CD4-positive, alpha-beta T cell treated with Interferon alpha-2 for 1 hour (primary cell): ENCODE results near the gene PLD4.
"Not testable (repeated sequence)": the region's sequence is repeated elsewhere in the genome, so short reads cannot be mapped to it uniquely, and the experiment has no call there.

Source experiments
- DNase-seq, 2 donors: peaks; one replicate each; pipeline ENCODE4 v3.0.0-alpha.2; 2020 to 2022

PLD4 gene

DNA sequence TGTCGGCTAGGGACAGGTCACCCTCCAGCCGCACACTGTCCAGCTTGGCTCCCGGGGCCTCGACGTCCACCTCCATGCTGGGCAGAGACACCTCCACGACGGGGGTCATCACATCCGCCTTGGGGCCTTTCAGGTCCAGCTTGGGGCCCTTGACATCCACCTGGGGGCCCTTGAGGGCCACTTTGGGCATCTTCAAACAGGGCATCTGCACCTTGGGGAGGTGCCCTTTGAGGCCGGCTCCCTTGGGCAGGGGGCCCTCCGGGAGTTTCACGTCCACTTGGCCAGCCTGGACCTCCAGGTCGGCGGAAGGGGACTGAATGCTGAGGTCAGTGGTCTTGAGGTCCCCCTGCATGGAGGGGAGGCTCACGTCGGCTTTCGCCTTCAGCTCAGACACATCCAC, 17.9 kb downstream of the PLD4 start:
- DNase-seq = no peak

DNA sequence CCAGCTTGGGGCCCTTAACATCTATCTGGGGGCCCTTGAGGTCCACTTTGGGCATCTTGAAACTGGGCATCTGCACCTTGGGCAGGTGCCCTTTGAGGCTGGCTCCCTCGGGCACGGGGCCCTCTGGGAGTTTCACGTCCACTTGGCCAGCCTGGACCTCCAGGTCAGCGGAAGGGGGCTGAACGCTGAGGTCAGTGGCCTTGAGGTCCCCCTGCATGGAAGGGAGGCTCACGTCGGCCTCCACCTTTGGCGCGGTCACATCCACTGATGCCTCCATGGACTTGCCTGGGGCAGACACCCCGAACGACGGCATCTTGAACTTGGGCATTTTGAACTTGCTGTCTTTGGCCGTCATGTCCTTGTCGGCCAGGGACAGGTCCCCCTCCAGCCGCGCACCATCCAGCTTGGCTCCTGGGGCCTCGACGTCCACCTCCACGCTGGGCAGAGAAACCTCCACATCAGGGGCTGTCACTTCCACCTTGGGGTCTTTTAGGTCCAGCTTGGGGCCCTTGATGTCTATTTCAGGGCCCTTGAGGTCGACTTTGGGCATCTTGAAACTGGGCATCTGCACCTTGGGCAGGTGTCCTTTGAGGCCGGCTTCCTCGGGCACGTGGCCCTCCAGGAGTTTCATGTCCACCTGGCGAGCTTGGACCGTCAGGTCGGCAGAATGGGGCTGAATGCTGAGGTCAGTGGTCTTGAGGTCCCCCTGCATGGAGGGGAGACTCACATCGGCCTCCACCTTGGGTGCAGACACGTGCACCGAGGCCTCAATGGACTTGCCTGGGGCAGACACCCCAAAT, 18.7 kb downstream of the PLD4 start:
- DNase-seq = not testable (repeated sequence)

DNA sequence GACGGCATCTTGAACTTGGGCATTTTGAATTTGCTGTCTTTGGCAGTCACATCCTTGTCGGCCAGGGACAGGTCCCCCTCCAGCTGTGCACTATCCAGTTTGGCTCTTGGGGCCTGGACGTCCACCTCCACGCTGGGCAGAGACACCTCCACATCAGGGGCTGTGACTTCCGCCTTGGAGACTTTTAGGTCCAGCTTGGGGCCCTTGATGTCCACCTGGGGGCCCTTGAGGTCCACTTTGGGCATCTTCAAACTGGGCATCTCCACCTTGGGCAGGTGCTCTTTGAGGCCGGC, 19.3 kb downstream of the PLD4 start:
- DNase-seq = not testable (repeated sequence)

DNA sequence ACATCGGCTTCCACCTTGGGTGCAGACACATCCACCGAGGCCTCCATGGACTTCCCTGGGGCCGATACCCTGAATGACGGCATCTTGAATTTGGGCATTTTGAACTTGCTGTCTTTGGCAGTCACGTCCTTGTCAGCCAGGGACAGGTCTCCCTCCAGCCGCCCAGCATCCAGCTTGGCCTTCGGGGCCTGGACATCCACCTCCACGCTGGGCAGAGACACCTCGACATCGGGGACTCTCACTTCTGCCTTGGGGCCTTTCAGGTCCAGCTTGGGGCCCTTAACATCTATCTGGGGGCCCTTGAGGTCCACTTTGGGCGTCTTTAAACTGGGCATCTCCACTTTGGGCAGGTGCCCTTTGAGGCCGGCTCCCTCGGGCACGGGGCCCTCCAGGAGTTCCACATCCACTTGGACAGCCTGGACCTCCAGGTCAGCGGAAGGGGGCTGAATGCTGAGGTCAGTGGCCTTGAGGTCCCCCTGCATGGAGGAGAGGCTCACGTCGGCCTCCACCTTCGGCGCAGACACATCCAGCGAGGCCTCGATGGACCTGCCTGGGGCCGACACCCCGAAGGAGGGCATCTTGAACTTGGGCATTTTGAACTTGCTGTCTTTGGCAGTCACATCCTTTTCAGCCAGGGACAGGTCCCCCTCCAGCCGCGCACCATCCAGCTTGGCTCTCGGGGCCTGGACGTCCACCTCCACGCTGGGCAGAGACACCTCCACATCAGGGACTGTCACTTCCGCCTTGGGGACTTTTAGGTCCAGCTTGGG, 19.9 kb downstream of the PLD4 start:
- not testable (repeated sequence) for DNase-seq

DNA sequence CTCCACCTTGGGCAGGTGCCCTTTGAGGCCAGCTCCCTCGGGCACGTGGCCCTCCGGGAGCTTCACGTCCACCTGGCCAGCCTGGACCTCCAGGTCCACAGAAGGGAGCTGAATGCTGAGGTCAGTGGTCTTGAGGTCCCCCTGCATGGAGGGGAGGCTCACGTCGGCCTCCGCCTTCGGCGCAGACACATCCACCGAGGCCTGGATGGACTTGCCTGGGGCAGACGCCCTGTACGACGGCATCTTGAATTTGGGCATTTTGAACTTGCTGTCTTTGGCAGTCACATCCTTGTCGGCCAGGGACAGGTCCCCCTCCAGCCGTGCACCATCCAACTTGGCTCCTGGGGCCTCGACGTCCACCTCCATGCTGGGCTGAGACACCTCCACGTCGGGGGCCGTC, 20.6 kb downstream of the PLD4 start:
- not testable (repeated sequence) for DNase-seq

DNA sequence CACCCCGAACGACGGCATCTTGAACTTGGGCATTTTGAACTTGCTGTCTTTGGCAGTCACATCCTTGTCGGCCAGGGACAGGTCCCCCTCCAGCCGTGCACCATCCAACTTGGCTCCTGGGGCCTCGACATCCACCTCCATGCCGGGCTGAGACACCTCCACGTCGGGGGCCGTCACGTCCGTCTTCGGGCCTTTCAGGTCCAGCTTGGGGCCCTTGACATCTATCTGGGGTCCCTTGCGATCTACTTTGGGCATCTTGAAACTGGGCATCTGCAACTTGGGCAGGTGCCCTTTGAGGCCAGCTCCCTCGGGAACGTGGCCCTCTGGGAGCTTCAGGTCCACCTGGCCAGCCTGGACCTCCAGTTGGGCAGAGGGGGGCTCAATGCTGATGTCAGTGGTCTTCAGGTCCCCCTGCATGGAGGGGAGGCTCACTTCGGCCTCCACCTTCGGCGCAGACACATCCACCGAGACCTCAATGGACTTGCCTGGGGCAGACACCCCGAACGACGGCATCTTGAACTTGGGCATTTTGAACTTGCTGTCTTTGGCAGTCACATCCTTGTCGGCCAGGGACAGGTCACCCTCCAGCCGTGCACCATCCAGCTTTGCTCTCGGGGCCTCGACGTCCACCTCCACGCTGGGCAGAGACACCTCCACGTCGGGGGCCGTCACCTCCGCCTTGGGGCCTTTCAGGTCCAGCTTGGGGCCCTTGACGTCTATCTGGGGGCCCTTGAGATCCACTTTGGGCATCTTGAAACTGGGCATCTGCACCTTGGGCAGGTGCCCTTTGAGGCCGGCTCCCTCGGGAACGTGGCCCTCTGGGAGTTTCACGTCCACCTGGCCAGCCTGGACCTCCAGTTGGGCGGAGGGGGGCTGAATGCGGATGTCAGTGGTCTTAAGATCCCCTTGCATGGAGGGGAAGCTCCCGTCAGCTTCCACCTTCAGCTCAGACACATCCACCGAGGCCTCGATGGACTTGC, 21.6 kb downstream of the PLD4 start:
- not testable (repeated sequence) for DNase-seq

DNA sequence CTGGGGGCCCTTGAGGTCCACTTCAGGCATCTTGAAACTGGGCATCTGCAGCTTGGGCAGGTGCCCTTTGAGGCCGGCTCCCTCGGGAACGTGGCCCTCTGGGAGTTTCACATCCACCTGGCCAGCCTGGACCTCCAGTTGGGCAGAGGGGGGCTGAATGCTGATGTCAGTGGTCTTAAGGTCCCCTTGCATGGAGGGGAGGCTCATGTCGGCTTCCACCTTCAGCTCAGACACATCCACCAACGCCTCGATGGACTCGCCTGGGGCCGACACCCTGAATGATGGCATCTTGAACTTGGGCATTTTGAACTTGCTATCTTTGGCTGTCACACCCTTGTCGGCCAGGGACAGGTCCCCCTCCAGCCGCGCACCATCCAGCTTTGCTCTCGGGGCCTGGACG, 22.5 kb downstream of the PLD4 start:
- not testable (repeated sequence) for DNase-seq

DNA sequence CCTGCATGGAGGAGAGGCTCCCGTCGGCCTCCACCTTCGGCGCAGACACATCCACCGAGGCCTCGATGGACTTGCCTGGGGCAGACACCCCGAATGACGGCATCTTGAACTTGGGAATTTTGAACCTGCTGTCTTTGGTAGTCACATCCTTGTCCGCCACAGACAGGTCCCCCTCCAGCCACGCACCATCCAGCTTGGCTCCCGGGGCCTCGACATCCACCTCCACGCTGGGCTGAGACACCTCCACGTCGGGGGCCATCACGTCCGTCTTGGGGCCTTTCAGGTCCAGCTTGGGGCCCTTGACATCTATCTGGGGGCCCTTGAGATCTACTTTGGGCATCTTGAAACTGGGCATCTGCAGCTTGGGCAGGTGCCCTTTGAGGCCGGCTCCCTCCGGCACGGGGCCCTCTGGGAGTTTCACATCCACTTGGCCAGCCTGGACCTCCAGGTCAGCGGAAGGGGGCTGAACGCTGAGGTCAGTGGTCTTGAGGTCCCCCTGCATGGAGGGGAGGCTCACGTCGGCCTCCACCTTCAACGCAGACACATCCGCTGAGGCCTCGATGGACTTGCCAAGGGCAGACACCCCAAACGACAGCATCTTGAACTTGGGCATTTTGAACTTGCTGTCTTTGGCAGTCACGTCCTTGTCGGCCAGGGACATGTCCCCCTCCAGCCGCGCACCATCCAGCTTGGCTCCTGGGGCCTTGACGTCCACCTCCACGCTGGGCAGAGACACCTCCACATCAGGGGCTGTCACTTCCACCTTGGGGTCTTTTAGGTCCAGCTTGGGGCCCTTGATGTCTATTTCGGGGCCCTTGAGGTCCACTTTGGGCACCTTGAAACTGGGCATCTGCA, 23.4 kb downstream of the PLD4 start:
- DNase-seq = not testable (repeated sequence)

DNA sequence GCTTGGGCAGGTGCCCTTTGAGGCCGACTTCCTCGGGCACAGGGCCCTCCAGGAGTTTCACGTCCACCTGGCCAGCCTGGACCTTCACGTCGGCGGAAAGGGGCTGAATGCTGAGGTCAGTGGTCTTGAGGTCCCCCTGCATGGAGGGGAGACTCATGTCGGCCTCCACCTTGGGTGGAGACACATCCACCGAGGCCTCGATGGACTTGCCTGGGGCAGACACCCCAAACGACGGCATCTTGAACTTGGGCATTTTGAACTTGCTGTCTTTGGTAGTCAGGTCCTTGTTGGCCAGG, 24.0 kb downstream of the PLD4 start:
- DNase-seq = no peak

DNA sequence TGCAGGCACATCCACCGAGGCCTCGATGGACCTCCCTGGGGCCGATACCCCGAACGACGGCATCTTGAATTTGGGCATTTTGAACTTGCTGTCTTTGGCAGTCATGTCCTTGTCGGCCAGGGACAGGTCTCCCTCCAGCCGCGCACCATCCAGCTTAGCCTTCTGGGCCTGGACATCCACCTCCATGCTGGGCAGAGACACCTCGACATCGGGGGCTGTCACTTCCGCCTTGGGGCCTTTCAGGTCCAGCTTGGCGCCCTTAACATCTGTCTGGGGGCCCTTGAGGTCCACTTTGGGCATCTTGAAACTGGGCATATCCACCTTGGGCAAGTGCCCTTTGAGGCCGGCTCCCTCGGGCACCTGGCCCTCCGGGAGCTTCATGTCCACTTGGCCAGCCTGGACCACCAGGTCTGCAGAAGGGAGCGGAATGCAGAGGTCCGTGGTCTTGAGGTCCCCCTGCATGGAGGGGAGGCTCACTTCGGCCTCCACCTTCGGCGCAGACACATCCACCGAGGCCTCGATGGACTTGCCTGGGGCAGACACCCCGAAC, 24.8 kb downstream of the PLD4 start:
- not testable (repeated sequence) for DNase-seq

DNA sequence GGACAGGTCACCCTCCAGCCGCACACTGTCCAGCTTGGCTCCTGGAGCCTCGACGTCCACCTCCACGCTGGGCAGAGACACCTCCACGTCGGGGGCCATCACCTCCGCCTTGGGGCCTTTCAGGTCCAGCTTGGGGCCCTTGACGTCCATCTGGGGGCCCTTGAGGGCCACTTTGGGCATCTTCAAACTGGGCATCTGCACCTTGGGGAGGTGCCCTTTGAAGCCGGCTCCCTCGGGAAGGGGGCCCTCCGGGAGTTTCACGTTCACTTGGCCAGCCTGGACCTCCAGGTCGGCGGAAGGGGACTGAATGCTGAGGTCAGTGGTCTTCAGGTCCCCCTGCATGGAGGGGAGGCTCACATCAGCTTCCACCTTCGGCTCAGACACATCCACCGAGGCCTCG, 25.3 kb downstream of the PLD4 start:
- no peak for DNase-seq

DNA sequence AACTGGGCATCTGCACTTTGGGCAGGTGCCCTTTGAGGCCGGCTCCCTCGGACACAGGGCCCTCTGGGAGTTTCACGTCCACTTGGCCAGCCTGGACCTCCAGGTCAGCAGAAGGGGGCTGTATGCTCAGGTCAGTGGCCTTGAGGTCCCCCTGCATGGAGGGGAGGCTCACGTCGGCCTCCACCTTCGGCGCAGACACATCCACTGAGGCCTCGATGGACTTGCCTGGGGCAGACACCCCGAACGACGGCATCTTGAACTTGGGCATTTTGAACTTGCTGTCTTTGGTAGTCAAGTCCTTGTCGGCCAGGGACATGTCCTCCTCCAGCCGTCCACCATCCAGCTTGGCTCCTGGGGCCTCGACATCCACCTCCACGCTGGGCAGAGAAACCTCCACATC, 26.0 kb downstream of the PLD4 start:
- not testable (repeated sequence) for DNase-seq

DNA sequence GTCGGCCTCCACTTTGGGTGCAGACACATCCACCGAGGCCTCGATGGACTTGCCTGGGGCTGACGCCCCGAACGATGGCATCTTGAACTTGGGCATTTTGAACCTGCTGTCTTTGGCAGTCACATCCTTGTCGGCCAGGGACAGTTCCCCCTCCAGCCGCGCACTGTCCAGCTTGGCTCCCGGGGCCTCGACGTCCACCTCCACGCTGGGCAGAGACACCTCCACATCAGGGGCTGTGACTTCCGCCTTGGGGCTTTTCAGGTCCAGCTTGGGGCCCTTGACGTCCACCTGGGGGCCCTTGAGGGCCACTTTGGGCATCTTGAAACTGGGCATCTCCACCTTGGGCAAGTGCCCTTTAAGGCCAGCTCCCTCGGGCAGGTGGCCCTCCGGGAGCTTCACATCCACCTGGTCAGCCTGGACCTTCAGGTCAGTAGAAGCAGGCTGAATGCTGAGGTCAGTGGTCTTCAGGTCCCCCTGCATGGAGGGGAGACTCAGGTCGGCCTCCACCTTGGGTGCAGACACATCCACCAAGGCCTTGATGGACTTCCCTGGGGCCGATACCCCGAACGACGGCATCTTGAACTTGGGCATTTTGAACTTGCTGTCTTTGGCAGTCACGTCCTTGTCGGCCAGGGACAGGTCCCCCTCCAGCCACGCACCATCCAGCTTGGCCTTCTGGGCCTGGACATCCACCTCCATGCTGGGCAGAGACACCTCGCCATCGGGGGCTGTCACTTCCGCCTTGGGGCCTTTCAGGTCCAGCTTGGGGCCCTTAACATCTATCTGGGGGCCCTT, 27.4 kb downstream of the PLD4 start:
- DNase-seq = not testable (repeated sequence)

DNA sequence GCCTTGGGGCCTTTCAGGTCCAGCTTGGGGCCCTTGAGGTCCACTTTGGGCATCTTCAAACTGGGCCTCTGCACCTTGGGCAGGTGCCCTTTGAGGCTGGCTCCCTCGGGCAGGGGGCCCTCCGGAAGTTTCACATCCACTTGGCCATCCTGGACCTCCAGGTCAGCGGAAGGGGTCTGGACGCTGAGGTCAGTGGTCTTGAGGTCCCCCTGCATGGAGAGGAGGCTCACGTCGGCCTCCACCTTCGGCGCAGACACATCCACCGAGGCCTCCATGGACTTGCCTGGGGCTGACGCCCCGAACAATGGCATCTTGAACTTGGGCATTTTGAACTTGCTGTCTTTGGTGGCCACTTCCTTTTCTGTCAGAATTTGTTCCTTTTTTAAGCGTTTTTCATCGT, 28.4 kb downstream of the PLD4 start:
- no peak for DNase-seq

DNA sequence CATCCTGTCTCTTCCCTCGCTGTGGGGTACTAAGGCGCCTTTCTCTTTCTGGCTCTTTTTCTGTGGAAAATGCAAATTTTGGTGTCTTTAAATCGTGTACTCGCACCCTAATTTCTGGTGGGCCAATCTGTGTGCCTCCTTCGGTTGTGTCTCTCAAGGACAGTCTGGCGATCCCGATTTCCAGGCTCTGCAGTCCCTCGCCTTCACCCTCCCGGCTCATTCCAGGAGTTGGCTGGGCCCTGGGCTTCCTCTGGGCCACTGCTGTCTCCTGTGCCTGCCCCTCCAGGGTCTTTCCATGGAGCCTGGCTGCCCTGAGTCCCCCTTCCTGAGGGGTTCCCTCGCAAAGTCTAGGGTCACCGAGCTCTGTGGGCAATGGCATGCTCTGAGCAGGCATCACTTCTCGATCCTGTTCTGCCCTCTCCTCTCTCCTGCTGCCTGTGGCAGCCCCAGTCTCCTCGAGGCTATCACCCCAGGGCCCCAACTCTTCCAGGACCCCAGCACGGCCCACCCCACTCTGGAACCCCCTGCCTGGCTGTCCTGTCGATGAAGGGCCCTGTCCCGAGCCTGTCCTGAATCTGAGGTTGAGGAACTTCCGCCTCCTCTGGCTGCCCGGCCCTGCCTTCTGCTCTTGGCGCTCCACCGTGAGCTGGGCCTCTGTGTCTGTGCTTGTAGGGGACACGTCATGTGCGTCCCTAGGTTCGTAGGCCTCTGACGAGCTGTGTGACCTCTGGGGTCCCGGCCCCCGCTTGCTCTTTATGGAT, 29.4 kb downstream of the PLD4 start:
- no peak for DNase-seq

DNA sequence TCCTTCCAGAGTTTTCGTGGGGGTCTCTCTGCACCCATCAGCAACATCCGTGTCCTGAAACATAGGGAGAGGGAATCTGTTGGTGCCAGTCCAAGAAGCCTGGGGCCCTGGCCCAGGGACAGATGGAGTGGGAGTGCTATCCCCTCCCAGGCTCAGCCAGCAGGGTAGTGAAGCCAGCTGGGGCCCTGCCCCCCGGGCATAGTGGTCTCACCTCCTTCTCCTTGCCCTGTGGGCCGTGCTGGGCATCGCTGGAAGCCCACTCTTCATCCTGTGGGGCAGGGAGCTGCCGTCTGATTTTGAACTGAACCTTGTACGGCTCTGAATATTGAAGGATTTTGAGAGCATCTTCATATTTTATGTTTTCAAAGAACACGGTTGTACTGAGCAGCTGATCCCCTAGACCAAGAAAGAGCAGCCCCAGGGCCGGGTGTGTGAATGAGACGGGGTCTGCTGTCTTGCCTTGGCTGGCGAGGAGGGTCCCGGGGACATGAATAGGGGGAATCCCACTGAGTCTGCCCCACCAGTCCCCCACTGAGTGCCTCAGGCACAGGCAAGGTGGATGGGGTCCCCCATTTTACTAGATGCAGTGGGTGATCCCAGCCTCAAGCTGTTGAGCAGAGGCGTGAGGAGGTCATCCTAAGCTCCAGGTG, 30.2 kb downstream of the PLD4 start:
- DNase-seq = no peak

DNA sequence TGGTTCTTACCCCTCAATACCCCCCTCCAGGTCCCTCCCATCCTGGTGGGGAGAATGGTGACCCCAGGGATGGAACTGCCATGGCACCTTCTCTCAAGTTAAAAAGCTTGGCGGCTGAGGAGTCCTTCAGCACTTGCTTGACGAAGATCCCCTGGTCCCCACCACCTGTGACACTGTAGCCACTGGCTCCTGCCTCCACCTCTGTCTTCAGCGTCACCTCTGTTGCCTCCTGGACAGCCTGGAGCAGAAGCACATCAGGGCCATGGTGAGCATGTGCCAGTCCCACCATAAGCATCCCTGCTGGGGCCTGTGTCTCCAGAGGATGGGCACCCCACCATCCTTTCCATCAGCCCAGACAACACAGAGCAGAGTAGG, 30.7 kb downstream of the PLD4 start:
- DNase-seq = no peak

DNA sequence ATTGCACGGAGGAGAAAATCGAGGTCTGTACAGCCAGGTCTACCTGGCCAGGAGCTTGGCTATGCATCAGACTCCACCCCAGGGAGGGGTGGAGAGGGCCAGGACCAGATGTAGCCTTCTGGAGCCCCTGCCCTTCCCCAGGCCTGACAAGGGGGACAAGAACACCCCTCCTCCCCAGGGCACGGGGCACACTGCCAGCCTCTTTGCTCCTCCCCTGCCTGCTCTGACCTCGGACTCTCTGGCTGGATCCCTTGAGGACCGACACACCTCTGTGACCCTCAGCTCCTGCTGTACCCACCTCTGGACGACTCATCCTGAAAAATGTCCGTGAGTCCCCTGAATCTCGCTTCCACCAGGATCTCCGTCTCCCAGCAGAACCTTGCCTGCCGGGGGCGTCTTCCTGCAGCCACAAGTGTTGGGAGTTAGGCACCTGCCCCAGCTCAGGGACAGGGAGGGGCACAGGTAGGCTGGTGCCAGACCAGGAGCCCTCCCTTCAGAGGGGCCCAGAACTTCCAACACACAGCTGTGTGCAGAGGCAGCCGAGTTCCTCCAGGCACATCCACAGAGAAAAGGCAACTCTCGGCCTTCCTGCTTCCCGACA, 31.7 kb downstream of the PLD4 start:
- DNase-seq = no peak
